D721Med (cell line): ENCODE results near the gene CCDC83.
"Not testable (repeated sequence)": the region's sequence is repeated elsewhere in the genome, so short reads cannot be mapped to it uniquely, and the experiment has no call there.

Source experiments
- DNase-seq: peaks from one replicate; pipeline ENCODE4 v3.0.0; 2011; ENCODE audit warnings: low spot score; ENCODE audit not compliant: insufficient read length
- FAIRE-seq: peaks from 2 replicates; lab custom pipeline; 2011; peaks lifted over from hg19 to GRCh38; lab: Jason Lieb, UNC
- TF ChIP-seq, protein P1 (sequence below): IDR thresholded peaks from 2 replicates; pipeline ENCODE4 v1.5.1; 2012; ENCODE audit warnings: mild to moderate bottlenecking, control low read depth; ENCODE audit not compliant: insufficient read depth; ENCODE audit errors: missing control alignments

CCDC83 gene

DNA sequence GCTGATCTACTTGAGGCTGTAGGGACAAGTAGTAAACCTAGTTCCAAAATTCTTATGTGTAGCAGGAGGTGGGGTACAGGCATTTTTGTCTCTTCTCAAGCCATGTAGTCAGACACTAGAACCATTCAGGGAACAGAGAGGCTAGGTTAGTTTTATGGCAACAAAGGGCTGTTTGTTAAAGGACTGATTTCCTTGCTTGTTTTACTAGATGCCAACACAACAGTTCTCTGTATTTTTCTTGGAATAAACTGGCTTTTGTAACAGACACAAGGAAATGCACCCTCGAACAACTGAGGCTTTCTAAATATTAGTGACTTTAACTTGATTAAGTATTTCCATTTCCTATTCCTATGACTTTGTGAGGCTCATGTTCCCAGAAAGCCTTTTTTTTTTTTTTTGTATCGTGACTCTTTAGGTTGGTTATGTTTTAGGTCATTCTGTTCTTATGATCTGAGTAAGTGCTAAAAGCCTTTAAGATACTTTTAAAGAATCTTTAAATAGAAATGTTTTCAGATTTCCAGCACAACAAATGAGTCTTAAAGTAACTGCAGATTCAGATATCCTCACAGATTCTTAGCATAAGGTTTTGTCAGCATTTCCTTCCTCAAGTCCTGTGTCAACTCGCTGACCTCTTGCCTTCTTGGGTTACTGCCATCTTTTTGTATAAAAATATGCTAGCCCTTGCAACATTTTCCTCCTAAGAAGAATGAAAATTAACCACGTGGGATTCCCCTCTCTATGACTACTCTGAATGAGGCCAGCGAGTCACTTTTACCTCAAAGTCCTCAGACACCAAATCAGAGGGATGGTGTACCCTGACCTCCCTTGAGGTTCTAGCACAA is 92.5 kb downstream of the CCDC83 start:
- DNase-seq (no peak), FAIRE-seq (no peak)
- TF ChIP-seq, protein P1, sequence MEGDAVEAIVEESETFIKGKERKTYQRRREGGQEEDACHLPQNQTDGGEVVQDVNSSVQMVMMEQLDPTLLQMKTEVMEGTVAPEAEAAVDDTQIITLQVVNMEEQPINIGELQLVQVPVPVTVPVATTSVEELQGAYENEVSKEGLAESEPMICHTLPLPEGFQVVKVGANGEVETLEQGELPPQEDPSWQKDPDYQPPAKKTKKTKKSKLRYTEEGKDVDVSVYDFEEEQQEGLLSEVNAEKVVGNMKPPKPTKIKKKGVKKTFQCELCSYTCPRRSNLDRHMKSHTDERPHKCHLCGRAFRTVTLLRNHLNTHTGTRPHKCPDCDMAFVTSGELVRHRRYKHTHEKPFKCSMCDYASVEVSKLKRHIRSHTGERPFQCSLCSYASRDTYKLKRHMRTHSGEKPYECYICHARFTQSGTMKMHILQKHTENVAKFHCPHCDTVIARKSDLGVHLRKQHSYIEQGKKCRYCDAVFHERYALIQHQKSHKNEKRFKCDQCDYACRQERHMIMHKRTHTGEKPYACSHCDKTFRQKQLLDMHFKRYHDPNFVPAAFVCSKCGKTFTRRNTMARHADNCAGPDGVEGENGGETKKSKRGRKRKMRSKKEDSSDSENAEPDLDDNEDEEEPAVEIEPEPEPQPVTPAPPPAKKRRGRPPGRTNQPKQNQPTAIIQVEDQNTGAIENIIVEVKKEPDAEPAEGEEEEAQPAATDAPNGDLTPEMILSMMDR: no peak

DNA sequence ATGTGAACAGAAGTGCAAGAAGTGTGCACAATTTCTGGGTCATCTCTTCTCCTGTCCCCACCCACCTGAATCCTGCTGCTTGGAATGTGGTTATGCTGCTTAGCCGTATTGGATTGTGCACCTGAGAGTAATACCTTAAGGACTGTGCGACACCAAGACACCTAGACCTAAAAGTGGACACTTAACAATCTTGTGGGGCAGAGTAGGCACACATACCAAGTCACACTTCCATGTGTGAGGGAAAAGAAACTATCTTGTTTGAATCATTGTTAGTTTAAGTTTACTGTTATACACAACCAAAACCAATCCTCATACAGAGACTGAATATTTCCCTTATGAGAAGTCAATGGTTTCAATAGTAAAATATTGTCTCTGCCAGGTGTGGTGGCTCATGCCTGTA is 93.7 kb downstream of the CCDC83 start:
- no peak for FAIRE-seq
- no peak for DNase-seq
- TF ChIP-seq, protein P1: no peak

DNA sequence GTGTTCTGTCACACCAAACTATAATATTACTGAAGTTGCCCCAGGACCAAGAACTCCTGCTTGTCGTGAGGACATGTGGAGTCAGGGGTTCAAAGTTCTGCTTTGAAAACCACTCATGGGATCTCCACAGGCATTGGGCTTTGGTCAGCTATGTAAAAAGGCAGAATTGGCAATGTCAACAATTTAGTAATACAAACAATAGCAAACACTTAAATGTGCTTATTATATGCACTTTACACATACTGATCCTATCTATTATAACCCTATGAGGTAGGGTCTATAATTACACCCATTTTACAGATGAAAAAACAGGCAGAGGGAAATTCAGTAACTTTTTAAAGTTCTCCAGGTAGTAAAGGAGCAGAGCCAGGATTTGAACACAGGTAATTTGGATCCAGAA is 94.6 kb downstream of the CCDC83 start:
- TF ChIP-seq, protein P1: no peak
- no peak for FAIRE-seq
- DNase-seq: no peak

DNA sequence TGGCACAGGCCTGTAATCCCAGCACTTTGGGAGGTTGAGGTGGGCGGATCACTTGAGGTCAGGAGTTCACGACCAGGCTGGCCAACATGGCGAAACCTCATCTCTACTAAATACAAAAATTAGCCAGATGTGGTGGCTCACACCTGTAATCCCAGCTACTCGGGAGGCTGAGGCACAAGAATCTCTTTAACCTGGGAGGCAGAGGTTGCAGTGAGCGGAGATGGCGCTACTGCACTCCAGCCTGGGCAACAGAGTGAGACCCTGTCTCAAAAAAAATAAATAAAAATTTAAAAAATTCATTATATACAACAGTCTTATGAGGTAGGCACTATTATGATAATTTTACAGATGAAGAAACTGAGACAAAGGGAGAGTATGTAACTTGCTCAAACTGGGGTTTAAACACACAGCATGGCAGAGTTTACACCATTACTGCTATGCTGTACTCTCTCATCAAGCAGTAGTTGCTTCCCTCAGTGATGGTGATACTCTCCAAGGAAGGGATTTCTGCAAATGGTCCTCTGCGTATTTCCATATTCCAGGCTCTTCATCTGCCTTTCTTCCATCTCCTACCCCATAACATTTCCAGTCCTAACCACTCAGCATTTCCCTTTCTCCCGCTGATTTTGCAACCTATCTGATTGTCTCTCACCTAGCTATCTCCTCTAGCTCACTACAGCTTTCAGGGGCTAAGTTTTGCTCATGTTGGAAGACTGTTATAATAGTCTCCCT is 95.3 kb downstream of the CCDC83 start:
- TF ChIP-seq, protein P1: no peak
- DNase-seq: no peak

DNA sequence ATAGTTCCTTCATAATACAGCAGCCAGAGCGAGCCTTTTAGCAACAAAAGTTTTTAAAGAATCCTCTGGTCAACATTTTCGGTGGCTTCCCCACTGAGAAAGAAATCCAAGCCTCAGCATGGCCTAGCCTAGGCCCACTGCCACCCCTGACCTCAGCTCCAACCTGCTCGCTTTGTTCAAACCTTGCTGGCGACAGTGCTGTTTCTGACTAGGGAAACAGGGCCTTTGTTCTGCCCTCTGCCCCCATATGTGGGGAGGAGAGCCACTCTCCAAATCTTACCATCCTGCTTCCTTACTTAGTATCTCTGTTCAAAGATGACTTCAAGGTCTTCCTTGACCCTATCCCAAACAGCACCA is 95.8 kb downstream of the CCDC83 start:
- no peak for FAIRE-seq
- TF ChIP-seq, protein P1: no peak
- DNase-seq: no peak

More for the DNA sequence above, 95.3 kb downstream of the CCDC83 start:
- no peak for FAIRE-seq

DNA sequence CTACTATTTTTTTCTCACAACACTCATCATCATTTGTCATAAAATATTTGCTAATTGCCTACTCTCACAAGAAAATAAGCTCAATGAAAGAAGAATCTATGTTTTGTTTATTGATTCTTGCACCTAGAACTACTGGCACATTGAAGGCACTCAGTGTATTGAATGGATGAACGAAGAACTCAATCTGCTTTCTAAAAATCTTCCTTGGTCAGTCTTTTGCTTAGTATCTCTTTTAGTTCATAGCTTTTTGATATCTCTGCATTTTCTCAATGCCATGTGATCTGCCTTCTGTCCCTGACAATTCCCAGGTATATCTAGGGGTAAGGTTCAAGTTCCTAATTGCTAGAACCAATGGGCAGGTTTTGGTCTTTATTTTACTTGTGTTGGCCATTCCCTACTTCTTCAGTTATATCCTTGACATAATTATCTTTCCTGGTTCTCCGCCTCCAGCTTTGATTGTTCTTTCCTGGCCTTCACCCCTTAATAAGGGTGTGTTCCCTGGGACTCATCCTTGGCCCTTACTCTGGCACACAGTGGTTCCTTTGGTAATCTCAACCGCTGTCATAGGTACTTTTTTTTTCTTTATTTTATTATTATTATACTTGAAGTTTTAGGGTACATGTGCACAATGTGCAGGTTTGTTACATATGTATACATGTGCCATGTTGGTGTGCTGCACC is 96.4 kb downstream of the CCDC83 start:
- no peak for FAIRE-seq
- no peak for DNase-seq
- TF ChIP-seq, protein P1: no peak

DNA sequence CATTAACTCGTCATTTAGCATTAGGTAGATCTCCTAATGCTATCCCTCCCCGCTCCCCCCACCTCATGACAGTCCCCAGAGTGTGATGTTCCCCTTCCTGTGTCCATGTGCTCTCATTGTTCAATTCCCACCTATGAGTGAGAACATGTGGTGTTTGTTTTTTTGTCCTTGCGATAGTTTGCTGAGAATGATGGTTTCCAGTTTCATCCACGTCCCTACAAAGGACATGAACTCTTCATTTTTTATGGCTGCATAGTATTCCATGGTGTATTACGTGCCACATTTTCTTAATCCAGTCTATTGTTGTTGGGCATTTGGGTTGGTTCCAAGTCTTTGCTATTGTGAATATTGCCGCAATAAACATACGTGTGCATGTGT is 96.9 kb downstream of the CCDC83 start:
- not testable (repeated sequence) for FAIRE-seq, DNase-seq
